ENCODE results near the gene SRRM4.

DNA sequence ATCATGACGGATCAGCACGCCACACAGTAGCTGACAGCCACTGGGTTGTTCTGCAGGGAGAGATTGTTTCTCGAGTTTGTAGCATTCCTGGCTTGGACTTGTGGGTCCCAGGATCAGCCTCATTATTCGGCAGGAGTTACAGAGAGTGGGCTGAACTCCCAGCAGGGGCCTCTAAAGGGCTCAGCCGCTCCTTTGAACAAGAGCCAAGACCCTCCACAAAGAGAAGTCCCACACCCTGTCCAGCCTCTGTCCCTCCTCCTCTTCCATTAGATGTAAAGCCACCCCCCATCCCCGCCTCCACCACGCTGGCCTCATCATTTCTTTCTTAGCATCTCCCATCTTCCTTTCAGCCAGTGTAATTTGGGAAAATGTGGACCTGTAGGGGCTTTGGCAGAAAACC, 100.7 kb downstream of the SRRM4 start:
- TF ChIP-seq, protein P1, sequence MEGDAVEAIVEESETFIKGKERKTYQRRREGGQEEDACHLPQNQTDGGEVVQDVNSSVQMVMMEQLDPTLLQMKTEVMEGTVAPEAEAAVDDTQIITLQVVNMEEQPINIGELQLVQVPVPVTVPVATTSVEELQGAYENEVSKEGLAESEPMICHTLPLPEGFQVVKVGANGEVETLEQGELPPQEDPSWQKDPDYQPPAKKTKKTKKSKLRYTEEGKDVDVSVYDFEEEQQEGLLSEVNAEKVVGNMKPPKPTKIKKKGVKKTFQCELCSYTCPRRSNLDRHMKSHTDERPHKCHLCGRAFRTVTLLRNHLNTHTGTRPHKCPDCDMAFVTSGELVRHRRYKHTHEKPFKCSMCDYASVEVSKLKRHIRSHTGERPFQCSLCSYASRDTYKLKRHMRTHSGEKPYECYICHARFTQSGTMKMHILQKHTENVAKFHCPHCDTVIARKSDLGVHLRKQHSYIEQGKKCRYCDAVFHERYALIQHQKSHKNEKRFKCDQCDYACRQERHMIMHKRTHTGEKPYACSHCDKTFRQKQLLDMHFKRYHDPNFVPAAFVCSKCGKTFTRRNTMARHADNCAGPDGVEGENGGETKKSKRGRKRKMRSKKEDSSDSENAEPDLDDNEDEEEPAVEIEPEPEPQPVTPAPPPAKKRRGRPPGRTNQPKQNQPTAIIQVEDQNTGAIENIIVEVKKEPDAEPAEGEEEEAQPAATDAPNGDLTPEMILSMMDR (IDR thresholded peaks at IDR 0.05), result no peak
- TF ChIP-seq JUN (CRISPR knock-in tag; IDR thresholded peaks at IDR 0.05), result no peak
- no peak for TF ChIP-seq GABPB1 (CRISPR knock-in tag; IDR thresholded peaks at IDR 0.05)

Data from WTC11 (cell line).